Measurements from ENCODE around the gene CBX7.

Gene CBX7

GRCh38 chr22:39090426-39091064, 61.9 kb downstream of the CBX7 start:
- peak; percentile 87 for DNase-seq

GRCh38 chr22:39089928-39090327, 62.6 kb downstream of the CBX7 start:
- DNase-seq: no peak

- DNase-seq: no peak
Measured at GRCh38 chr22:39088685-39089032, 63.8 kb downstream of the CBX7 start.

- DNase-seq: no peak
Measured at GRCh38 chr22:39087881-39088684, 64.4 kb downstream of the CBX7 start.

- no peak for DNase-seq
Measured at GRCh38 chr22:39087098-39087497, 65.4 kb downstream of the CBX7 start.

- no peak for DNase-seq
Measured at GRCh38 chr22:39084666-39085065, 67.8 kb downstream of the CBX7 start.

GRCh38 chr22:39083212-39084165, 69.0 kb downstream of the CBX7 start:
- no peak for DNase-seq

GRCh38 chr22:39081598-39081997, 70.9 kb downstream of the CBX7 start:
- no peak for DNase-seq

GRCh38 chr22:39081016-39081415, 71.5 kb downstream of the CBX7 start:
- DNase-seq: no peak
